GM19324 (cell line): Measurements from ENCODE around the gene CSTPP1.
A peak's percentile ranks its signal among the peaks of the same experiment; 100 is the strongest.

Source experiments
- ATAC-seq: cut with Tn5 transposase; IDR thresholded peaks from one replicate; pipeline ENCODE4 v1.9.1; 2021; ENCODE audit warnings: mild to moderate bottlenecking, moderate library complexity; ENCODE audit not compliant: unreplicated experiment, low FRiP score

Gene CSTPP1

DNA sequence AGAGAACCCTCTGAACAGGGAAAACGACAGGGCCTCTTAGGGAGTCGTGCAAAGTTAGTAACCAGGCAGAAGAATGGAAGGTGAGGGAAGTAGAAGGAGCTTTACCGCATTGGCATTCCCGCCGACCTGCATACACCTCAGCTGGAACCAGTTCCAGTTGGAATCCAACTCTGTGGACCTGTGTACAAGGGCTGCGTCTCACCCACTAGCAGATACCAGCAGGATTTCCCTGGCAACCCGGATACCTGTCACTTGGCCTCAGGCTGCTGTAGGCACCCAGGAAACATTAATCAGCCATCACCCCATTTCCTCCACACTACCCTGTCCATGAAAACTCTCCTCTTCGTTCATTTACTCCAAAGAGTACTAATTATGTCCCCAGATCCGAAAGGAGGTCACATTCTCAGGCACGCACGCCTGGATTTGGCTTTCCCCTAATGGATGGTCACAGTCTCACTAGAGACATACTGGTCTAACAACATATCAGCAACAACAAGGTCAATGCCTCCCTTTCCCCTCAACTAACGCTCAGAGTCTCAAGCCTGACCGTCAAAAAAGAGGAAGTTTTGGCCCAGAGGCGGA, 239.3 kb downstream of the CSTPP1 start:
- no peak for ATAC-seq

DNA sequence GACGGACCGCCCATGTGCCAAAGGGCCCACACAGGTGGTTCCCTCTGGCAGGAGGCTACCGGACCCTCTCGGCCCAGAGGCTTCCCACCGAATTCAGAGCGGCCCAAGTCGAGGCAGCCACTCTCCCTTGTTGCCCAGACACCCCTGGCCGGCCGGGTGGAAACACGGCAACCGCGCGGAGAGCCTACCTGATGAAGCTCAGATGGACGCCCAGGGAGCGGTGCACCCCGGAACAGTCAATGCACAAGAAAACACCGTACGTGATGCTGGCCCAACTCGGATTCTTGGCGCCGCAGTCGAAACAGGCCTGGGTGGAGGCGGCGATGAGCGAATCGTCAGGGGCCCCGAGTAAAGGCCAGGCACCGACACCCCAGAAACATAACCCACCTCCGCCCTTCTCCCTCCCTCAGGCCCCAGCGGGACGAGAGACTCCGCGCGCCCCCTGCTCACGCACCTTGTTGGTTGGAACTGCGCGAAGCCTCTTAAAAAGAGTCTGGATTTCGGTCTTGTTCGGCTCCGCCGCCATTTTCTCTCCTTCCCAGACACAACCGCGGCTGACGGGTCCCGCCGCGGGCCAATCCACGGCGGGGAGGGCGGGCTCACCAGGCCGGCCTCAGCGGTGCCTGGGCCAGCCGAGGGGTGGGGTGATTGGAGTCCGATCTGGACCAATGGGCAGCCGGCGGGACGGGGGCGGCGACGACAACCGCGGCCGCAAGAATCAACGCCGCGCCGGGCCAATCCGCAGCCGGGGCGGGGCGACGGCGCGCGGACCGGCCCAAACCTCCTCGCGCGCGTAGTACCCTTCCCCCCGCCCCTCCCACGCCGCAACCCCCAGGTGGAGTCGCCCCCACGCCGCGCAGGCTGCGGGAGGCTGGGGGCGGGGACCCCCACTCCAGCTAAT, 240.0 kb downstream of the CSTPP1 start, which contains the start of gene ARFGAP2:
TSS of gene ARFGAP2 (minus strand) at position 552 of the 901 bp plus-strand sequence. CDS start at position 526, 26 bp downstream.
- peak; percentile 93 for ATAC-seq

DNA sequence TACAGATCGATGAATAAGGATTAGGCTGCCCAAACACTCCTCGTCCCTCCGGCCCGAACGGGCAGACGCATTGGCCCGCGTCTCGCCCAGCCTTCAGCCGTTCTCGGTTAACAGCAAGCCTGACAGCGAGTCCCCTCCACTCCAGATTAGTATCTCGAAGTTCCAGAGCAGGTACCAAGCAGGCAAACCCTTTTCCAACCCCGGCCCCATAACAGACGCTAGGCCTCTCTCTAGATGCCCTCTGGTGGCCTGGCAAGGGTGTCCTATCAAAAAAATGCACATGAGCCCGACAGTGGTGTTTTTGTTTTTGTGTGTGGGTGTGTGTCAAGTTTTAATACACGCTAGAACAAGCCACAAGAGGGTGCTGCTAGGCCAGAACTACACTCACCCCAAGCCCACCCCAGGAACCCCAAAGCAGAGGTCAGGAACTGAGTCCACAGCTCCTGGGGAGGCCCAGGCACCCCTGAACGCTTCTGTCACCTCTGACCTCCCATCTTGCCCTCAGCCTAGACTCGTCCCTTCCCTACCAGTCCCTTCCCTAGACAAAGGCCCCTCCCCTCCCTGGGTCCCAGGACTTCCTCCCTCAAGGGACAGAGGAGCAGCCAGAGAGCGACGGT, 240.8 kb downstream of the CSTPP1 start:
- ATAC-seq, result peak; percentile 34

DNA sequence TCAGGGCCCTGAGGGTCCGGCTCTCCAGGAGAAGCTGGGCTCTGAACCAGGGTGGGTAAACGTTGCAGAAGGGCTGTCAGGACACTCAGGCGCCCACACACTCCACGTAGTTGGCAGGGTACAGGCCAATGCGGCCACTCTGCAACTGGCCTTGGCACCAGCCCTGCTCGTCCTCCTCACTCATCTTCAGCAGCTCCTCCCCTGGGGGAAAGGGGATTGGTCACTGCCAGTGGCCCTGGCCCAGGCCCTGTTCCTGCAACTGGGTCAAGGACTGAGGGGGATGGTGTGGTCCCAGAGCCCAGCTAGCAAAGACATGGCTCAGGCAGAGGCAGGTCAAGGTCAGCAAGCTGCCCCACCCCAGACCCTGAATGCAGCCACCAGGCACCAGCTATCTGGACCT, 241.3 kb downstream of the CSTPP1 start:
- ATAC-seq, result no peak

DNA sequence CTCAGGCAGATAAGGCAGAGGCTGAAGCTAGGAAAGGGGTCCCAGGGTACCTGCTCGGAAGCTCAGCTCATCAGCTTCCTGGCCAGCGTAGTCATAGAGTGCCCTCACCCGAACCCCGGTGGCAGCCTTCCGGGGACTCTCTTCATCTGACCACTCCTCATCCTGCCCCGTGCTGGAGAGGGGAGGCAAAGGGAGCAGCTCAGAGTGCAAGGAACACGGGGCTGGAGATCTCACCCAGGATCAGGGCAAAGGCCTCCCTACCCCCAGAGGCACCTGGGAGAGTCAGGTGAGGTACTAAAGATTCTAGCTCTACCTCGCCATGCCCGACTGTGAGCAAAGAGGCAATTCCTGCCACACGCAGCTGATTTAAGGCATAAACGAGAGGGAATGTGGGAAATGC, 241.8 kb downstream of the CSTPP1 start:
- ATAC-seq, result no peak

DNA sequence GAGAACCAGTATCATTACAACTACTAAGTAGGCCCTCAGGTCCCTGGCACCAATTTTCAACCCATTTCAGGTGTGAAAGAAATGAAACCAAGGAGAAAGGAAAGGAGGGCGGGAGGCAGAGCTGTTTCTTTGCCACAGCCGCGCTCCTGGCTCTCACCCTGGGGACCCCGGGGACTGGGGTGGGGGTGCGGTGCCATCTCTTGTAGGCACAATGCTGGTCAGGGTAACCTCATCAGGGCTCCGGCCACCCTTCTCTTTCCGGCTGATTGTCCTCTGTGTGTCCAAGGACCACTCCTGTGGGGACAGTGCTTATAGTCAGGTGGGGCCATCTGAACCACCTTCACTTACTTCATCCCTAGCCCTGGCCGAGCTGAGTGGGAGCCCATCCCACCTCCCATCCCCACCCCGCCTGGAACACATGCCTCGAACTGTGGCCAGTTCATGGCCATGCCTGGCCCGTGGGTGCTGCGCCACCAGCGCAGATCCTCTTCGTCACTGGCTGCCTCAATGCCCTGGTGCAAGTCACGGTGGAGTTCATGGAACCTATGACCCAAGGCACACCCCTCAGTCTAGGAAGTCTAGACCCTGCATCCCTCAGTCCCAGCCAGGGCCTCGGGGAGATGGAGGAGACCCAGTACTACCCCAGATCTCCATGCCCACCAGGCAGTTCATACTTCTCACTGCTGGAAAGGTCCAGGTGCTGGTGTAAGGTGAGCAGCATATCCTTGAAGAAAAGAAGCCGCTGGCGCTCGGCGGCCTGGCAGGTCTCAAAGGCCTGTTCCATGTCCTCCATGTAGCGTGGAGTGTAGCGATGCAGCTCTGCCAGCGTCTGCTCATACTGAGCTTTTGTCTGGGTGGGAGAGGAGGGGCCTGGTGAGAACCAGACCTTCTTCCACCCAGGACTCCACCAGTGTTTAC, 242.4 kb downstream of the CSTPP1 start:
- no peak for ATAC-seq

DNA sequence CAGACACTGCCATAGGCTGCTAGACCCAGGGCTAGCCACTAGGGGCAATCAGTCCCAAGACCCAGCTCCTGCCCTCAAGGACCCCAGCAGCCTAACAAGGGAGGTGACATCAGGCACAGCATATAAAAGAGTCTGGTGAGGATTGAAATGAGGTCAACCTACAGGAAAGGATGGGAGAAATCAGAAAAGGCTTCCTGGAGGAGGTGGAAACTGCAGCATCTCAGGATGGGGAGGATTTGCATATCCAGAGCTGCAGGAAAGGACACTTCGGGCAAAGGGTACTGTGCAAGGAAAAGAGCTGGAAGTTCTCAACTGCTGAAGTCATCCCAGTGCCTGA, 243.1 kb downstream of the CSTPP1 start:
- no peak for ATAC-seq

DNA sequence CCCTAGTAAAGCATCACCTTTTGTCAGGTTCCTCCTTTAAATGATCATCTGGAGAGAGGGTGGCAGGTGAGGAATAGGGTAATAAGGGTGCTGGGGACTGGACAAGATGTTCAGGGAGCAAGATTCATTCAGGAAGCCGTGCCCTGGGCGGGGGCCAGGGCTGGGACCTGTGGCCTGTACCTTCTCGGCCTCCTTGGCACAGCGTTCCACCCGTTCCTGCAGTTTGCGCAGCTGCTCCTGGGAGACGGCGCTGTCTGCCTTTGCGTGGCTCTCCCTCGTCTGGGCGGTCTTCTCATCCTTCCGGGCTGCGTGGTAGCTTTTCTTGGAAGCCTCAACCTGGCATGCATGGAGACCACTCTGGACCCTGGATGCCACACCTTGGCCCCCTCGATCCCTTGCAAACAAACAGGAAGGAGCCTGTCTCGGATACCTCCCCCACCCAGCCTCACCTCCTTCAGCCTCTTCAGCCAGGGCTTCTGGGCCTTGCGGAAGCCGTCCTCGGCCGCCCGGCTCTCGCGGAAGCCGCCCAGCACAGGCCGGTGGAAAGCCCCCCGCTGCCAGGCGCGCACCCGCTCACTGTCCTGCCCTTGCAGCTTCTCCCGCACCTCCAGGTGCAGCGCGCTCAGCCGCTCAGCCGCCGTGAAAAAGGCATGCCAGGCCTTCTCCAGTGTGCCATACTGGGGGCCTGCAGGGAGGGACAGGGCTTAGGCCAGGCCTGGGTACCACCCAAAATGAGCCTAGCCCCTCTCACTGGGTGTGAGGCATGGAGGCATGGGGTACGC, 243.6 kb downstream of the CSTPP1 start:
- no peak for ATAC-seq

DNA sequence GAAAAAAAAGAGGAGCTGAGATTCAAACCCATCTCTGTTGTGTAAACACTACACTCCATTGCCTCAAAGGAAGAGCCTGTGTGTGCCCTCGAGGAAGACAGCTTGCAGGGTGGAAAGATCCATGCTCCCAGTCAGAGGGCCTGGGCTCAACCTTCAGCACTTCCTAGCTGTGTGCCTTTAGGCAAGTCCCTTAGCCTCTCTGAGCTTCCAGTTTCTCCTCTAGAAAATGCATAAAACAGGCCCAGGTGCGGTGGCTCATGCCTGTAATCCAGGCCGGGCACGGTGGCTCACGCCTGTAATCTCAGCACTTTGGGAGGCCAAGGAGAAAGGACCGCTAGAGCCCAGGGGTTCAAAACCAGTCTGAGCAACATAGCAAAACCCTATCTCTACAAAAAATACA, 244.7 kb downstream of the CSTPP1 start:
- ATAC-seq, result no peak

DNA sequence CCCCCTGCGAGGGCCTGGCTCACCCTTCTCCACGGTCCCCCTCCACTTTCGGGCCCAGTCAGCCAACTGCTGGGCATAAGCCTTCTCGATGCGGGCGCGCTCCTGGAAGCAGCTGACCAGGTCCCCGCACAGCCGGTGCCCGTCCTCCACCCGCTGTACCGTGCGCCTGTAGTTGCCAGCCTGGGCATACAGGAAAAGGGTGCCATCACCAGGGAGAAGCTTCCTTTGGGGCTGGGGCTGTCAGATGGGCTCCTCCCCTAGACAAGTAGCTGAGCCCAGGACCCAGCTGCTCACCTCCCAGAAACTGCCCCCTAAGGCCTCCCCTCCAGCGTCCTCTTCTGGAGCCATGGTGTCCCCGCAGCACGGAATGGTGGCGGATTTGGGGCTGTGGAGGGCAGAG, 245.8 kb downstream of the CSTPP1 start:
- no peak for ATAC-seq

DNA sequence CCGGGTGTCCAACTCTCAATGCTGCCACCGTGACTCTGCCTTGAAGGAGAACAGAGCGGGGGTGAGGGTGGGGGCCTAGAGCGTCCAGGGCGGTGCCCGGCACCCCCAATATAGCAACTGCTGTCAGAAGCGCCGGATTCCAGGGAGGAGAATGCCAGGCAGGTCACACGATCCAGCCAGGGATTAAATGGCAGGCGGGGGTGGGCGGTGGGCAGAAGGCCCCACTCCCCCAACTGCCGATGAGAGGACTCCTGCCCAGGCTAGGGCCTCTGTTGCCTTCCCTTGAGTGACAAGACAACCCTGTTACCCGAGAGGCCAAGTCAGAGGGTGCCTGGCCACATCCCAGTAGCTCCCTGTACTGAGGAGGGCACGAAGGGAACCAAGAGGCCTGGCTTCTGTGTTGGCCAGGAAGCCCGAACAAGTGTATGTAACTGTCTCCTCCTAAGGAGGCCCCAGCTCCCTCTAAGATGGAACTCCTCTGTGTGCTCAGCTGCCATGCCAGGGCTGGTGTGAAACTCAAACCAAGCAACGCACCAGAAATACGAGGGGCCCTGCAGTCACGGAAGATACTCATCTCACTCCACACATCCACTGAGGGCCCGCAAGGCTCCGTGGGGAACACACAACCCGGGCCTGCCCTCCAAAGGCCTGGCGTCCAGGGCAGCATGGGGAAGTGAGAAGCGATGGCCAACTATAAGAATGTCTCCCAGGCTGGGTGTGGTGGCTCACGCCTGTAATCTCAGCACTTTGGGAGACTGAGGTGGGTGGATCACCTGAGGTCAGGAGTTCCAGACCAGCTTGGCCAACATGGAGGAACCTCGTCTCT, 246.7 kb downstream of the CSTPP1 start:
- no peak for ATAC-seq

DNA sequence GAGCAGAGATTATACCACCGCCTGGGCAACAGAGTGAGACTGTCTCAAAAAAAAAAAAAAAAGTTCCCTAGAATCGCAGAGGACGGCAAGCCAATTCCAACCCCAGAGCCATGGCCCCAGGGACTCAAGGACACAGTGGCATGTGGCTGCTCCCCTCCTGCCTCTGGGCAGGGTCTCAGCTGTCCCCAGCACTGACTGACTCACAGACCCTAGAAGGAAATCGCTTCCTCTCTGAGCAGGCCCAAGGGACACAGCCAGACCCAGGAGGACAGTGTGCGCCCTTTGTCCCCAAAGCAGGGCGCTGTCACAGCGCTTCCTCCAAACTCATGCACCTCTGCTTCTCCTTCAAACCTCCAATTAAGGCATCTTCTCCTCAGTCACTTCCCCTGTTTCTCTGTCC, 247.4 kb downstream of the CSTPP1 start:
- ATAC-seq, result no peak

DNA sequence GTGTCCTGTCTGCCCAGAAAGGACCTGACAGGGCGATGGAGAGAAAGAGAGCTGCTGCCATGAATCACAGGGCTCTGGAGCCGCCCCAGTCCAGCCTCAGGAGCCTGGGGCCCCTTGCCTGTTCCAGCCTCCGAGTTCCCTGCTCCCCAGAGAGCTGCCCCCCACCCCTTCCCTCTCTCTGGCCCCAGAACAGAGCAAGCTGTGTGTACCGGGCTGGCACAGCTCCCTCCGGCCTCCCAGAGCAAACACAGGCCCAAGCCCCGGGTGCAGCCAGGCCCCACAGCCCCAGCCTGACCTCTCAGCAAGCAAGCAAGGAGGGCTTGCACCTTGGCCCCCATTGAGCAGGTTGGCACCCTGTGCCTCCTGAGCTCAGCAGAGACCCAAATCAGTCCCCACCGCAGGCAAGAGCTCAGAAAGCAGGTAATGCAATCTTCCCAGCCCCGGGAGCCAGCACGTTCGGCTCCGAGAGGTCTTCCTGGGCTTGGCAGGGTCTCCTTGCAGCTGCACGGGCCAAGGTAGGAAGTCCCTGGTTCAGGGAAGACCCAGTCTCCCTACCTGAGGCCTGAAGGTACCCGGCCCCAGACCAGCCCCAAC, 248.2 kb downstream of the CSTPP1 start:
- no peak for ATAC-seq

DNA sequence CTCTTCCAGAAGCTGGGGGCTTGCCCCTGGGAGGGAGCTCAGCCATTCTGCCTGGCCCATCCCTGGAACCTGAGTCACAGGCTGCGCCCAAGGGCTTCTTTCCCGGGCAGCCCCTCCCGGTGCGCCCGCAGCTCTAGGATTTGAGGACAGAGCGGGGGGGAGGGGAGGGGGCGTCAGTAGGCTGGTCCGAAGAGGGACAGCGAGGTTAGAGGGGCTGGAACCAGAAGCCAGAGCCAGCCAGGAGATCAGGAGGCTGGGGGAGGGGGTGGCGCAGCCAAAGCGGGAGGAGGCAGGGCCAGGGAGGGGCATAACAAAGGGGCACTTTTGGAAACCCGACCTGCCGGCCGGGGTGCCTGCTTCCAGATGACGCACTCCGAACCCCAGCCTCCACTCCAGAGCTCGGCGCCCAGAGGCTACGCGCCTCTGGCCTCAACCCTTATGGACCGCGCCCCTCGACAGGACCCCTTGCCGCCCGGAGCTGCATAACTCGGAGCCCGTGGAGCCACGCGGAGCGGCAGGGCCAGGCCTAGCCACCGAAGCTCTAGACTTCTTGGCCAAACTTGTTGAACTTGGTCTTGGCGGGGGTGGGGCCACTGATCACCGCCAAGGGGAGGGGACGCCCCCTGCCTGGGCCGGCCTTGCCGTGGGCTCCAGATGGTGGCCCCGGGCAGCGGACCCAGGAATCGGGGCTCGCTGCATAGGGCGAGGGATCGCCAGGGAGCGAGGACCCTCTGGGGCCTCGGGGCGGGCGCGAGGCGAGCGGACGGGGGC, 248.9 kb downstream of the CSTPP1 start:
- ATAC-seq, result no peak

DNA sequence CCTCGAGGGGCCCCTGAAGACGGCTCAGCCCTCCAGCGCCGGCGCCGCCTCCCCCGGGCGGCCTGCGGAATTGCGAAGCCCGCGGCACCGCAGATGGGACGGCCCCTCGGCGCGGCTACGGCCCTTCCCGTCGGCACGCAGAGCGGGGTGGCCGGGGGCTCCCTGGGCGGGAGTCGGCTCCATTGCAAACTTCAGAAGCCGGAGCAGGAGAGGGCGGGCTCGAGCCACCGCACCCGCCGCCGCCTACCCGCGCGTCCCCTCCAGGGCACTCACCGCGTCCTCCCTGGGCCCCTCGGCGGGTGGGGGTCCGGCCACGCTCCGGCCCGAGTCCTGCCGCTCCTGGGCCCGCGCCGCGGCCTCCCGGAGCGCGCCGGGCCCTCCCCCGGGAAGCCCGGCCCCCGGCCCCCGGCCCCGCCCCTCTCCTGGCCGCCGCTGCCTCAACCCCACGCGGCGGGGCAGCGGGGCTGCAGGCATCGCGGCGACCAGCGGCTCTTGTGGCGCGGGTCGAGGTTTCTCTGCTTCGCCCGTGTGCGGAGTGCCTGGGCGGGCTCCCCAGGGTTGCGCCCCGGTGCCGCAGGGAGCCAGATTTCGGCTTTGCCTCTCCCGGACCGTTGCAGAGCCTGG, 249.6 kb downstream of the CSTPP1 start, which contains the start of gene PACSIN3:
TSS of gene PACSIN3 (minus strand) at position 359 of the 624 bp plus-strand sequence. CDS start 3,707 bp downstream, outside the sequence.
- ATAC-seq, result no peak

DNA sequence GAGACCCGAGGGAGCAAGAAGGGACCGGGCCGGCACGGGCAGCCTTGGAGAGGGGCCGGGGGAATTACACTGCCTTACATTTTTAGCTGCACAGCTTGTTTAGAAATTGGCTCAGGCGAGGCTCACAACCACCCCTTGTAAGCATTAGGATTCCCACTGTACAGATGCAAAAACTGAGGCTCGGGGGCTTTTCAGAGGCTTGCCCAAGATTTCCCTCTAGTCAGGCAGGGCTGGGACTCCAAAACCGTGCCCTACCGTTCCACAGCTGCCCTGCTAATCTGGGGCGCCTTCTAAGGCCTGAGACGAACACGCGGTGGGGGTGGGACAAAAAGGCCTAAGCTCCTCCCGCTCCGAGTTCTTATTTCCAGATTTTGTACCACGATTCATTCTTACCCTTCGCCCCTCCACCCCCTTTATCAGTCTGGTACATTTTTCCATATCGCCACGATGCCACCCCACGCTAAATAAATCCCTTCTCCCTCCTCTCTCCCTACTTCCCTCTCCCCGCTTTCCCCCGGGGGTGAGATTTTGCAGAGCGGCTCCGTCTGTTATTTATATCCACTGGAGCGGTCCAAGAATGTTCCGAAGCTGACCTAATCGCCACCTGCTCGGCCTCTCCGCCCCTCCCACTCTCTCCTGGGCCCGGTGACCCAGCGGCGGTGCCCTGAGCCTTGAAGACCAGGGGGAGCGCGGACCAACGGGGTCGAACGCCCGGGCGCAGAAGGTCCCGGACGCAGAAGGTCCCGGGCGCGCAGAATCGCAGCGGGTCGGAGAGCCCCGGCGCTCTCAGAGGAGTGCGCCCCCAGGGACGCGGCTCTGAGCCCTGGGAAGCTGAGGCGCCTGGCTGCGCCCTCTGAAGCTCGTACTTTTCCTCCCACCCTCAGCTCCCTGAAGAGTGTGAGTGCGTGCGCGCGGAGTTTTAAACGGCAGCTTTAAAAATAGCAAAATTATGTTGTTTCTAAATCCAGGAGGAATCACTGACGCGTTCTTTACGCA, 250.4 kb downstream of the CSTPP1 start:
- ATAC-seq, result no peak
